ENCODE measurements around the gene CCDC178. TPM values are rescaled to one million over a fixed set of nuclear protein-coding genes. Genes with fewer than 3 reads are reported as not detected.

The CCDC178 gene
- total RNA-seq, 1 experiment from 2014 or later: not detected

DNA sequence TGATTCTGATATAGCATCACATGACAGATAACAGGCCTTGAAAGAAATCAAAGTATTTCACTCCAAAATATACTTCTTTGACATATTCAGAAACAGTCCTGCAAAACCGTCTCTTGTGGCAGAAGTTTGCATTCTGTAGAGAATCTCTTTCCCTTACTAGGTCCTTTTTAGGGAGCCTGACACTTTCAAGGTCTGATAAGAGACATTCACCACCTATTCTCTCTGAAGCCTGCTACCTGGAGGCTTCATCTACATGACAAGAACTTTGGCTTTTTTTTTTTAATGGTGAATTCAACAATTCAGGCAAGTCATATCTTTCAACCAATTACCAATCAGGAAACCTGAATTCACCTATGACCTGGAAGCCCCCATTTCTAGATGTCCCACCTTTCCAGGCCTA lies 83.8 kb downstream of the CCDC178 start:
- Histone ChIP-seq H3K9me3 (ENCODE audit: control insufficient read depth in 1 of 2, insufficient read depth in 1 of 2, low read depth in 1 of 2, low read length in 2 of 2) (peaks cover 8 to 18% of the 10 kb centered on the region in 2 experiments; a peak in 3 of 4 replicates), H4K20me1 (ENCODE audit: insufficient read depth) (no peaks in the 10 kb centered on the region), H3K4me1 (ENCODE audit: control insufficient read depth in 1 of 2, insufficient read depth in 2 of 2, low read length in 2 of 2) (no peaks in the 10 kb centered on the region), H3K36me3 (ENCODE audit: control insufficient read depth in 1 of 2, insufficient read depth in 2 of 2, low read length in 2 of 2) (no peaks in the 10 kb centered on the region), H3K79me2 (ENCODE audit: insufficient read depth, low read length) (no peaks in the 10 kb centered on the region), H3K27me3 (ENCODE audit: insufficient read depth, low read length) (no peaks in the 10 kb centered on the region), H3K4me3 (replicated peaks in 1 of 2; ENCODE audit: low read depth in 1 of 2, low read length in 2 of 2) (no peak overlapping the region), H3K4me2 (ENCODE audit: low read length) (no peak overlapping the region), H3K9me2 (ENCODE audit: insufficient read depth) (no peaks in the 10 kb centered on the region), H3K27ac (ENCODE audit: low read depth, low read length) (no peak overlapping the region), H3K9ac (ENCODE audit: low read length) (no peak overlapping the region), H2AFZ (ENCODE audit: low read depth, low read length, poor library complexity, severe bottlenecking) (no peak overlapping the region)
- DNase-seq (ENCODE audit: low read depth, low spot score) (no peak), ATAC-seq (no peak)
- BruUV-seq (replicated peaks): no TSS peak
- TF ChIP-seq, protein P1, sequence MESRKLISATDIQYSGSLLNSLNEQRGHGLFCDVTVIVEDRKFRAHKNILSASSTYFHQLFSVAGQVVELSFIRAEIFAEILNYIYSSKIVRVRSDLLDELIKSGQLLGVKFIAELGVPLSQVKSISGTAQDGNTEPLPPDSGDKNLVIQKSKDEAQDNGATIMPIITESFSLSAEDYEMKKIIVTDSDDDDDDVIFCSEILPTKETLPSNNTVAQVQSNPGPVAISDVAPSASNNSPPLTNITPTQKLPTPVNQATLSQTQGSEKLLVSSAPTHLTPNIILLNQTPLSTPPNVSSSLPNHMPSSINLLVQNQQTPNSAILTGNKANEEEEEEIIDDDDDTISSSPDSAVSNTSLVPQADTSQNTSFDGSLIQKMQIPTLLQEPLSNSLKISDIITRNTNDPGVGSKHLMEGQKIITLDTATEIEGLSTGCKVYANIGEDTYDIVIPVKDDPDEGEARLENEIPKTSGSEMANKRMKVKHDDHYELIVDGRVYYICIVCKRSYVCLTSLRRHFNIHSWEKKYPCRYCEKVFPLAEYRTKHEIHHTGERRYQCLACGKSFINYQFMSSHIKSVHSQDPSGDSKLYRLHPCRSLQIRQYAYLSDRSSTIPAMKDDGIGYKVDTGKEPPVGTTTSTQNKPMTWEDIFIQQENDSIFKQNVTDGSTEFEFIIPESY (IDR thresholded peaks at IDR 0.05; ENCODE audit: extremely low read depth, insufficient replicate concordance, low read length): no peak
- TF ChIP-seq EZH2phosphoT487 (IDR thresholded peaks at IDR 0.05; ENCODE audit: borderline replicate concordance) (no peak), SRF (IDR thresholded peaks at IDR 0.05; ENCODE audit: low read depth) (no peak), ZFX (IDR thresholded peaks at IDR 0.05) (no peak), SIN3A (IDR thresholded peaks at IDR 0.05; ENCODE audit: low read depth) (no peak), TCF7L2 (IDR thresholded peaks at IDR 0.05; ENCODE audit: borderline replicate concordance, extremely low read depth, insufficient read depth, insufficient read length) (no peak), SP1 (IDR thresholded peaks at IDR 0.05; ENCODE audit: low read depth) (no peak), POLR2AphosphoS5 (IDR thresholded peaks at IDR 0.05; ENCODE audit: low read depth, low read length) (no peak)
- CTCF ChIA-PET: no interaction called here
- intact Hi-C loops (cut with micrococcal nuclease): no loop called here
- POLR2A ChIA-PET: no interaction called here
- RAD21 ChIA-PET (ENCODE audit: low non-redundant PET in 1 of 2, low total read pairs in 2 of 2, uncharacterized antibody in 2 of 2, unreplicated experiment in 2 of 2): no interaction called here

DNA sequence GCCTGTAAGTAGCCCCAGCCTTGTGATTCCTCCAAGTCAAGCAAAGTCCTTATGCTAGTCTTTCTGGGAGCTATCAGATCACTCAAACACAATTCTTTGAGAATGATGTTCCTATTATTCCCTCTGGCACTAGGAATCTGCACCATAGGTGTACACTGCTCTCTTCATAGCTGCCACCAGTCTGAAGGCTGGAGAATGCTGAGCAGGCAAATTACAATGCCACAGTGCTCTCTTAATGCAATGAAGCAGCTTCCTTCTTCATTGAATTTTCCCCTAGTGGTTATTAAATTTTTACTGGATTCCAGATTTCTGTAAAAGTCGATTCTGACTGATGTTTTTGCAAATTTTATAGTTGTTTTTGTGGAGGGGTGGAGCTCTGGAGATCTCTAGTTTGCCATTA lies 84.8 kb downstream of the CCDC178 start:
- DNase-seq (ENCODE audit: low read depth, low spot score) (no peak), ATAC-seq (no peak)
- no peak overlapping the region for H2AFZ ChIP-seq (ENCODE audit: low read depth, low read length, poor library complexity, severe bottlenecking)
- peaks cover 5 to 15% of the 10 kb centered on the region in 2 experiments; a peak in 3 of 4 replicates for H3K9me3 ChIP-seq (ENCODE audit: control insufficient read depth in 1 of 2, insufficient read depth in 1 of 2, low read depth in 1 of 2, low read length in 2 of 2)
- BruUV-seq (replicated peaks): no TSS peak
- H3K79me2 ChIP-seq (ENCODE audit: insufficient read depth, low read length): no peaks in the 10 kb centered on the region
- H3K4me2 ChIP-seq (ENCODE audit: low read length): no peak overlapping the region
- CTCF ChIA-PET: no interaction called here
- RAD21 ChIA-PET (ENCODE audit: low non-redundant PET in 1 of 2, low total read pairs in 2 of 2, uncharacterized antibody in 2 of 2, unreplicated experiment in 2 of 2): no interaction called here
- no peaks in the 10 kb centered on the region for H3K4me1 ChIP-seq (ENCODE audit: control insufficient read depth in 1 of 2, insufficient read depth in 2 of 2, low read length in 2 of 2)
- no peaks in the 10 kb centered on the region for H3K36me3 ChIP-seq (ENCODE audit: control insufficient read depth in 1 of 2, insufficient read depth in 2 of 2, low read length in 2 of 2)
- H4K20me1 ChIP-seq (ENCODE audit: insufficient read depth): no peaks in the 10 kb centered on the region
- intact Hi-C loops (cut with micrococcal nuclease): no loop called here
- no peak overlapping the region for H3K9ac ChIP-seq (ENCODE audit: low read length)
- POLR2A ChIA-PET: no interaction called here
- no peaks in the 10 kb centered on the region for H3K27me3 ChIP-seq (ENCODE audit: insufficient read depth, low read length)
- H3K9me2 ChIP-seq (ENCODE audit: insufficient read depth): no peaks in the 10 kb centered on the region
- H3K4me3 ChIP-seq (replicated peaks in 1 of 2; ENCODE audit: low read depth in 1 of 2, low read length in 2 of 2): no peak overlapping the region
- H3K27ac ChIP-seq (ENCODE audit: low read depth, low read length): no peak overlapping the region
- TF ChIP-seq CBX3 (IDR thresholded peaks at IDR 0.05; ENCODE audit: low read depth) (no peak), ELF1 (IDR thresholded peaks at IDR 0.05; ENCODE audit: borderline replicate concordance, low read depth) (no peak), EGR1 (IDR thresholded peaks at IDR 0.05; ENCODE audit: low read depth) (no peak), TCF7L2 (IDR thresholded peaks at IDR 0.05; ENCODE audit: borderline replicate concordance, extremely low read depth, insufficient read depth, insufficient read length) (no peak), JUND (IDR thresholded peaks at IDR 0.05) (no peak), FOSL1 (IDR thresholded peaks at IDR 0.05; ENCODE audit: low read depth) (no peak), POLR2AphosphoS5 (IDR thresholded peaks at IDR 0.05; ENCODE audit: low read depth, low read length) (no peak), RAD21 (IDR thresholded peaks at IDR 0.05; ENCODE audit: low read depth) (no peak), SRF (IDR thresholded peaks at IDR 0.05; ENCODE audit: low read depth) (no peak), ZNF274 (IDR thresholded peaks at IDR 0.05; ENCODE audit: low read depth, low read length) (no peak), EZH2 (IDR thresholded peaks at IDR 0.05) (no peak), SIN3A (IDR thresholded peaks at IDR 0.05; ENCODE audit: low read depth) (no peak), SP1 (IDR thresholded peaks at IDR 0.05; ENCODE audit: low read depth) (no peak)
- TF ChIP-seq, protein P2, sequence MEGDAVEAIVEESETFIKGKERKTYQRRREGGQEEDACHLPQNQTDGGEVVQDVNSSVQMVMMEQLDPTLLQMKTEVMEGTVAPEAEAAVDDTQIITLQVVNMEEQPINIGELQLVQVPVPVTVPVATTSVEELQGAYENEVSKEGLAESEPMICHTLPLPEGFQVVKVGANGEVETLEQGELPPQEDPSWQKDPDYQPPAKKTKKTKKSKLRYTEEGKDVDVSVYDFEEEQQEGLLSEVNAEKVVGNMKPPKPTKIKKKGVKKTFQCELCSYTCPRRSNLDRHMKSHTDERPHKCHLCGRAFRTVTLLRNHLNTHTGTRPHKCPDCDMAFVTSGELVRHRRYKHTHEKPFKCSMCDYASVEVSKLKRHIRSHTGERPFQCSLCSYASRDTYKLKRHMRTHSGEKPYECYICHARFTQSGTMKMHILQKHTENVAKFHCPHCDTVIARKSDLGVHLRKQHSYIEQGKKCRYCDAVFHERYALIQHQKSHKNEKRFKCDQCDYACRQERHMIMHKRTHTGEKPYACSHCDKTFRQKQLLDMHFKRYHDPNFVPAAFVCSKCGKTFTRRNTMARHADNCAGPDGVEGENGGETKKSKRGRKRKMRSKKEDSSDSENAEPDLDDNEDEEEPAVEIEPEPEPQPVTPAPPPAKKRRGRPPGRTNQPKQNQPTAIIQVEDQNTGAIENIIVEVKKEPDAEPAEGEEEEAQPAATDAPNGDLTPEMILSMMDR (IDR thresholded peaks at IDR 0.05 in 2 of 3, conservative IDR thresholded peaks at IDR 0.05 in 1 of 3; ENCODE audit: borderline replicate concordance in 1 of 3, insufficient read depth in 1 of 3, low read depth in 2 of 3, low read length in 2 of 3): no peak
- TF ChIP-seq, protein P3, sequence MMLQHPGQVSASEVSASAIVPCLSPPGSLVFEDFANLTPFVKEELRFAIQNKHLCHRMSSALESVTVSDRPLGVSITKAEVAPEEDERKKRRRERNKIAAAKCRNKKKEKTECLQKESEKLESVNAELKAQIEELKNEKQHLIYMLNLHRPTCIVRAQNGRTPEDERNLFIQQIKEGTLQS (IDR thresholded peaks at IDR 0.05): no peak

All from HCT116 (cell line).